Caki2 (cell line): ENCODE data around the gene RUFY3. TPM values are rescaled to one million over a fixed set of nuclear protein-coding genes. Genes with fewer than 3 reads are reported as not detected.
A peak's percentile ranks its signal among the peaks of the same experiment; 100 is the strongest.
"Not testable (repeated sequence)": the region's sequence is repeated elsewhere in the genome, so short reads cannot be mapped to it uniquely, and the experiment has no call there.

Source experiments
- DNase-seq: peaks from one replicate; pipeline ENCODE4 v3.0.0-alpha.2; 2015; ENCODE audit warnings: low read depth
- in situ Hi-C: cut with HindIII; loops from 2 replicates; pipeline ENCODE4 v1.10.0; 2016; ENCODE audit warnings: low sequenced_read_pairs, low pct_unique_long_range_greater_than_20kb, mixed read lengths
- total RNA-seq: library from RNA; depleted of rRNA; stranded (reverse); fragments of >200 nt; shearing (Covaris generic); gene quantifications from 2 replicates; pipeline ENCODE4 v1.2.3, GENCODE V29; 2014; ENCODE audit warnings: low replicate concordance

The RUFY3 gene
- total RNA-seq, 1 experiment from 2014 or later = 42.9 TPM

DNA sequence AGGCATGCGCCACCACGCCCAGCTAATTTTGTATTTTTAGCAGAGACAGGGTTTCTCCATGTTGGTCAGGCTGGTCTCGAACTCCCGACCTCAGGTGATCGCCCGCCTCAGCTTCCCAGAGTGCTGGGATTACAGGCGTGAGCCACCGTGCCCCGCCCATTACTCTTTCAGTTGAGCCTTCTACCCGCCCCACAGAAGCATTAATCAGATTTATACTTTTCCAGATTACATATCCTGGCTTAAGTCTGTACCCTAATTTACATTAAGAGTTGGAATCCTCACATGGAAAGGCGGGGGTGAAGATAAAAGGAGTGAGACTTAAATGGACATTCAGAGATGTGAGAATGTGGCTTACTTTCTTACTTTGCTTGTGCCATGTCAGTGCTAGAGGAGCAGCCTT lies 4.8 kb downstream of the RUFY3 start:
- in situ Hi-C loops, DNase-seq: not testable (repeated sequence)

GRCh38 chr4:70728091-70728490 lies 6.3 kb downstream of the RUFY3 start:
- DNase-seq = no peak
- in situ Hi-C loops = no loop called here

DNA sequence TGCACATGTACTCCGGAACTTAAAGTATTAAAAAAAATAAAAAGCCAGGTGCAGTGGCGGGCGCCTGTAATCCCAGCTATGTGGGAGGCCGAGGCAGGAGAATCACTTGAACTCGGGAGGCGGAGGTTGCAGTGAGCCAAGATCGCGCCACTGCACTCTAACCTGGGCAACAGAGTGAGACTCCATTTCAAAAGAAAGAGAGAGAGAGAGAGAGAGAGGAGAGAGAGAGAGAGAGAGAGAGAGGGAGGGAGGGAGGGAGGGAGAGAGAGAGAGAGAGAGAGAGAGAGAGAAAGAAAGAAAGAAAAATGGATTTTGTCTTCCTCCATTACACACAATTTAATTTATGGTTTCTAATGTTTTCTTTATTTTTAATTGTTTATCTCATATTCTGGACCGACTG lies 11.1 kb downstream of the RUFY3 start:
- in situ Hi-C loops, DNase-seq: not testable (repeated sequence)

DNA sequence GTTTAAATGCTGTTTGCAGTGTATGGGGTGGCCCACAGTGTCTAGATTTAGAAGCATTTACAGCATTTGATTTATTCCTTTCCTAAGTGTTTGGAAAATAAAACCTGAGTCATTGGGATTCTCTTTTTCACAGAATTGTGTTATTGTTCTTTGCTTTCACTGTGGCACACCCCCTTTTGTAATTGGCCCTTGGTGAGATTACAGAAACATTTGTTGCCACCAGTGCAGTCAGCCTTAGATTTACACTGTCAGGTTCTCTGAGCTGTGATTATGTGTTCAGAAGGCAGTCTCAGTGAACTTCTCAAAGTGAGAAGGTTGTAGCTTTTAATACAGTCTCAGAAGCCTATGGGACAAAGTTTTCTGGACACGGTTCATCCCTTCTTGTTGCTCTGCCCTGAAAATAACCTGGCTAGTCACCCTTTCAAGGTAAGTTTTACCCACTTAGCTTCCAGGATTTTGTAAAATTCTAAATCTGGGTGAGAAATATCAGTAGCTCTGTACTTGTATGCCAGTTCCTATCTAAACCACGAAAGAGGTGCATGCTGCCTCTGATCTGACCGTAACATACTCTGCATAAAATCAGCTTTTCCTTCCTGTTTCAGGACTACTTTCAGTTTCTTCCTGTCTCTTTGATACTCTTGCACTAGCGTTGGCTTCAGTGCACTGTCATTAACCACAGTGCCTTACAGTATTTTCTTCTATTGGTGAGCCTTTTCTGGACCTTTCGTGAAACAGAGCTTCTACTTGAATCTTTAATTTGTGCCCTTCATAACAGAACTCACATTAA lies 12.6 kb downstream of the RUFY3 start:
- peak; percentile 76 for DNase-seq
- in situ Hi-C loops = no loop called here

GRCh38 chr4:70734971-70735370 lies 13.2 kb downstream of the RUFY3 start:
- in situ Hi-C loops = no loop called here
- no peak for DNase-seq

DNA sequence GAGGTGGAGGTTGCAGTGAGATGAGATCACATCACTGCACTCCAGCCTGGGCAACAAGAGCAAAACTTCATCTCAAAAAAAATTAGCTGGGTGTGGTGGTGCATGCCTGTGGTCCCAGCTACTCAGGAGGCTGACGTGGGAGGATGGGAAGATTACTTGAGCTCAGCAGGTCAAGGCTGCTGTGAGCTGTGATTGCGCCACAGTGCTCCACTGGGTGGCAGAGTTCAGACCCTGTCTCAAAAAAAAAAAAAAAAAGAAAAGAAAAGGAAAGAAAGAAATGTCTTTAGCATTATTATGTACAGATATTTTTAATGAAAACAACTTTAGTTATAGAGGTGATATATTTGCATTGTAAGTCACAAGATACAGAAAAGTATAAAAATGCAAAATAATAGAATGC lies 14.2 kb downstream of the RUFY3 start:
- in situ Hi-C loops = not testable (repeated sequence)
- peak; percentile 29 for DNase-seq

GRCh38 chr4:70737006-70737405 lies 15.2 kb downstream of the RUFY3 start:
- no peak for DNase-seq
- in situ Hi-C loops = no loop called here

- in situ Hi-C loops = no loop called here
- DNase-seq = no peak
These were observed 15.6 kb downstream of the RUFY3 start for GRCh38 chr4:70737409-70737808.

DNA sequence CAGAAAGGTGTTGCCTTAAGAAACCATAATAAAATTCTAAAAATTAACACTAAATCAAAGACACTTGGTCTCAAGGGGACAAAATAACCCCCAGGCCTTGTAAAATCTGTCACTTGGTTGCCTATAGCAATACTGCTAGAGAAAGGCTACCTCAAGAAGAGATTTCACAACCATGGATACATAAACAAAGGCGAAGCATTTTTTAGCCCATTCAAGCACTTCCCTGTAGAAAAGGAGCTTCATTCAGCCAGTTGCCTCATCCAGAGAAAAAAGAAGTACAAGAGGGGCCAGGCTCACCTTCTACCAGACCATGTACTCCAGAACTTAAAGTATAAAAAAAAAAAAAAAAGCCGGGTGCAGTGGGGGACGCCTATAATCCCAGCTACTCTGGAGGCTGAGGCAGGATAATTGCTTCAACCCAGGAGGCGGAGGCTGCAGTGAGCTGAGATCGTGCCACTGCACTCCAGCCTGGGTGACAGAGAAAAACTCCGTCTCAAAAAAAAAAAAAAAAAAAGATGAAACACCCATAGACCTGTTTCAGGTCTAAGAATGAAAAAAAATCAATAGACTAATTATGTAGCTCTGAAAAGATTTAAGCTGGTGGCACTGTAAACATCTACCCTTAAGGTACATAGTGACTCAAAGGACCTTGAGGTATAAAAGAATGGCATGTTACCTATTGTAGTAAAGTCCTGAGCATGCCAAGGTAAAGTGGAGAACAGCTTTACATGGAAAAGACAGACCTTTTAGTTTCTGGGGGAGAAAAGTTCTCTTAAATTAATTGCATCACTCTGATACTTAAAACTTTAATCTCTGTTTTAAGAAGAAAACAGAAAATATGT lies 18.0 kb downstream of the RUFY3 start:
- in situ Hi-C loops = no loop called here
- no peak for DNase-seq

DNA sequence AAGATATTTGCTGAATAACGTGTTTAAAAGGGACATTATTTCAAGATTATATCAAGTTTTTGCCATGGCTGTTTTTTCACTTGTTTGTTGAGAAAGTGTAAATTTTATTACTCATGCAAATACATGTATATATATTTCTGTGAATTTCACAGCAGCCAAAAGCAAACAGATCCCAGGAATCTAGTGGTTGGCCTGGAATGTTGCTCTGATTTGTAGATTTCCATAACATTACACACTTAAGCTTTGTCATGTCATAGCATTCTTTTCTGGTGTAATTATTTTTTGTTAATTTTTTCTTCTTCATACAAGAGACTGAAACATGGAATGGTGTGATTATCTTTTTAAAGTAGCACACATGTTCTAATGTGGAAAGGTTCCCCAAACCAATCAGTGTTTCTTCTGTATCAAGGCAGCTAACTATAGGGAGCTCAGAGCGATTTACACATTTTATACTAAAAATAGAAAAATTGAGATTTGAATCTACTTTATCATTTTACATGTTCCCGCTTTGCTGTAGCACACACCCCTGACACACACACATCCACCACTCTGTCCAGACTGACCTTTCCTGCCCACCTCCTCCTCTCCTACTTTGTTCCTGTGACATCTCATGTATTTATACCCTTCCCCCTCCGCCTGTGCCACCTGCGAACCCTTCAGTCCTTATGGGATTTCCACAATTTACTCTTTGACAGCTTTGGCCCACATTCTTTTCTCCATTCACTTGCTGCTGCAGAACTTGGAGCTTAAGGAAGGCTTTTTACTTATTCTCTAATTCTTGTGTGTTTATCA lies 20.3 kb downstream of the RUFY3 start:
- in situ Hi-C loops = no loop called here
- no peak for DNase-seq

GRCh38 chr4:70743731-70744130 lies 22.0 kb downstream of the RUFY3 start:
- DNase-seq = no peak
- in situ Hi-C loops = no loop called here

DNA sequence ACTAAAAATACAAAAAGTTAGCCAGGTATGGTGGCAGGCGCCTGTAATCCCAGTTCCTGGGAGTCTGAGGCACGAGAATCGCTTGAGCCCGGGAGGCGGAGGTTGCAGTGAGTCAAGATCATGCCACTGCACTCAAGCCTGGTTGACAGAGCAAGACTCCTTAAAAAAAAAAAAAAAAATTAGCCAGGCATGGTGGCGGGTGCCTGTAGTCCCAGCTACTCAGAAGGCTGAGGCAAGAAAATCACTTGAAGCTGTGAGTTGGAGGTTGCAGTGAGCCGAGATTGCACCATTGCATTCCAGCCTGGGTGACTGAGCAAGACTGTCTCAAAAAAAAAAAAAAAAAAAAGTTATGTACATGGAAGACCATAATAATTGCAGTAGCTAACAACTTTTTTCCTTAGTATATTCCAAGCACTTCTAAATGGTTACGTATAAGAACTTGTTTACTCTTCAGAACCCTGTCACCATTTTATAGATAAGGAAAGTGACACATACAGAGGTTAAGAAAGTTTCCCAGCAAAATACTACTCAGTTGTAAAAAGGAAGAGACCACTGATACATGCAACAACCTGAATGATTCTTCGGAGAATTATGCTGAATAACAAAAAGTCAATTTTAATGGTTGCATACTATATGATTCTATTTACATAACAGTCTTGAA lies 24.5 kb downstream of the RUFY3 start:
- in situ Hi-C loops = no loop called here
- DNase-seq = peak; percentile 55

DNA sequence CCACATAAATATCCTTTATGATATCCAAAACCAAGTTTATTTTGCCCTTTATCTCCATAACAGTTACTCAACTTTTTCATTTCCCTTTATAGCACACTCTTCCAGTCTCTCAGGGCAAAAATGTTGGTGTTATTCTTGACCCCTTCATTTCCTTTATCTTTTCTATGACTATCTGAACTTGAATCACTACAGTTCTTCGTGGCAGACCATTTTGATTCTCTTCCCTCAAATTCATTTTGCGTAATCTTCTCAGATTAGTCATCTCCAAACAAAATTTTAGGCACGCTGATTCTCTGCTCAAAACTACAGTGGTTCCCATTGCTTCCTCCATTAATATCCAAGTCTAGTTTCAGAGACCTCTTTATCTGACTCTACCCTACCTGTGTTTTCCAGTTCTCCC lies 26.1 kb downstream of the RUFY3 start:
- in situ Hi-C loops = no loop called here
- DNase-seq = no peak

GRCh38 chr4:70749313-70749712 lies 27.5 kb downstream of the RUFY3 start:
- in situ Hi-C loops = no loop called here
- DNase-seq = no peak

- in situ Hi-C loops = no loop called here
- DNase-seq = no peak
These were observed 30.5 kb downstream of the RUFY3 start for GRCh38 chr4:70752236-70752635.

GRCh38 chr4:70753630-70754029 lies 31.9 kb downstream of the RUFY3 start:
- in situ Hi-C loops = no loop called here
- no peak for DNase-seq

DNA sequence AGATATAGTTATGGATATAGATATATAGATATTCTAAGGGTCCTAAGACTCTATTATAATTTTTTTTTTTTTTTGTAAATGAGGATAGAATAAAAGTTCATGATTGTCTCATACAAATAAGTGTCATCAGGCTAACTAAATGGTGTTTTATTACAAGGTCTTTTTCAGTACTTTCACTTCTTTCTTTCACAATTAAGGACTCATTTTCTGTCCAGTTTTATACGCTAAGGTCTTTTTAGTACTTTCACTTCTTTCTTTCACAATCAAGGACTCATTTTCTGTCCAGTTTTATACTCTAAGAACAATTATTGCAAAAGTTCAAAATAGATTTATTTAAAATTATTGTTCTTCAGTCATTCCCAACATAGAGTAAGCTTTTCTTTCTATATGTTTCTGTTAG lies 32.7 kb downstream of the RUFY3 start:
- DNase-seq = no peak
- in situ Hi-C loops = no loop called here

DNA sequence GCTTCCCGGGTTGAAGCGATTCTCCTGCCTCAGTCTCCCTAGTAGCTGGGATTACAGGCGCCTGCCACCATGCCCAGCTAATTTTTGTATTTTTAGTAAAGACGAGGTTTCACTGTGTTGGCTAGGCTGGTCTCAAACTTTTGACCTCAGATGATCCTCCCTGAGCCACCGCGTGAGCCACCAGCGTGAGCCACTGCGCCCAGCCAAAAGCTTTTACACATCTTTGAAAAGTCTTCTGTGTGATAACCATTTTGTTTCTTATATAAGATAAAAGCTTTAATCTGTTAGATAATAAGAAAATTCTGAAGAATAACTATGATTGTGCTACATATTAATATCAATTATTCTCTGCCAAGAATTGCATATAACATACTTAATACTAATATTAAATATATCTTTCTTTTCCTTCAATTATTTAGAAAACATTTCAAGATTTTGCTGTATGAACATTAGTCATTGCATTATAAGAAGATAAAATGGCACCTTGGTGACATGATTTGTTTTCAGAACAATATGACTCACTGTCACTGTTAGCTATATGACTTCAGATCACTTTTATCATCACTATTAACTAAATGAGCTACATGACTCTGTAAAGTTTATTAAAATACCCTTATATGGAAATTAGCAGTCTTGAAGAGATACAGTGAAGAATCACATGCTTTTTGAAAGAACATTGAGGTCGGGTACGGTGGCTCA lies 33.4 kb downstream of the RUFY3 start:
- in situ Hi-C loops = no loop called here
- no peak for DNase-seq
